Body of pancreas (tissue), 4 donors: ENCODE data around the gene CCDC51. TPM values are rescaled to one million over a fixed set of nuclear protein-coding genes. Genes with fewer than 3 reads are reported as not detected.

ENCODE experiments used
- ATAC-seq: fragments of 150-250 bp; one replicate; pipeline ENCODE4 v1.9.1; 2016
- DNase-seq, 4 donors: peaks; one replicate each; pipeline ENCODE4 v3.0.0-alpha.2; 2019
- H3K27ac ChIP-seq, 4 donors: fragments of 200-600 bp; sonication (generic); 1 replicate in 3 of 4; 2 replicates in 1 of 4; pipeline versions ENCODE4 v1.5.1 to v1.6.1; 2016 to 2019; ENCODE audit warnings: mild to moderate bottlenecking in 1 of 4, mixed read lengths in 1 of 4, moderate library complexity in 1 of 4
- H3K27me3 ChIP-seq, 2 donors: fragments of 200-600 bp; sonication (generic); one replicate each; pipeline ENCODE4 v1.6.0; 2016; ENCODE audit warnings: mild to moderate bottlenecking in 1 of 2
- H3K36me3 ChIP-seq, 2 donors: fragments of 200-600 bp; sonication (generic); replicated peaks in 1 of 2; 2 replicates each; pipeline ENCODE4 v1.5.1; 2016; ENCODE audit warnings: low read depth in 2 of 2; ENCODE audit not compliant: insufficient read depth in 1 of 2
- H3K4me1 ChIP-seq: fragments of 200-600 bp; sonication (generic); one replicate; pipeline ENCODE4 v1.6.0; 2016
- H3K4me3 ChIP-seq, 2 donors: fragments of 200-600 bp; sonication (generic); 1 replicate in 1 of 2; 2 replicates in 1 of 2; pipeline ENCODE4 v1.5.1; 2016 to 2019
- H3K9me3 ChIP-seq, 3 donors: fragments of 200-600 bp; sonication (generic); 1 replicate in 2 of 3; 2 replicates in 1 of 3; pipeline ENCODE4 v1.5.1; 2016
- POLR2A ChIP-seq, 3 donors: fragments of 450-650 bp; IDR thresholded peaks; one replicate each; pipeline ENCODE4 v1.6.1; 2016; ENCODE audit warnings: antibody characterized with exemption in 3 of 3, mild to moderate bottlenecking in 2 of 3
- WGBS, 2 donors: methylation state at CpG; one replicate each; pipeline ENCODE4 v1.1.5; 2017; 5-methylcytosine and 5-hydroxymethylcytosine counted together
- intact Hi-C: fragments of 100-400 bp; cut with DNase I; formaldehyde crosslinking; loops from one replicate; pipeline ENCODE4 v1.15.1; 2023
- total RNA-seq, 2 donors: library from RNA; depleted of rRNA; stranded (reverse); fragments of >200 nt; gene quantifications; one replicate each; pipeline ENCODE4 v1.1.0, GENCODE V29; 2016
- TF ChIP-seq, protein P1 (sequence below), 7 experiments: fragments of 450-650 bp in 4 of 7; fragments of 200-600 bp in 3 of 7; sonication (generic) in 3 of 7; IDR thresholded peaks; one replicate each; pipeline ENCODE4 v1.5.1; 2016 to 2019; ENCODE audit warnings: antibody characterized with exemption in 7 of 7

CCDC51 gene
- total RNA-seq, 2 donors from 2014 or later = 0.33 to 2.6 TPM

DNA sequence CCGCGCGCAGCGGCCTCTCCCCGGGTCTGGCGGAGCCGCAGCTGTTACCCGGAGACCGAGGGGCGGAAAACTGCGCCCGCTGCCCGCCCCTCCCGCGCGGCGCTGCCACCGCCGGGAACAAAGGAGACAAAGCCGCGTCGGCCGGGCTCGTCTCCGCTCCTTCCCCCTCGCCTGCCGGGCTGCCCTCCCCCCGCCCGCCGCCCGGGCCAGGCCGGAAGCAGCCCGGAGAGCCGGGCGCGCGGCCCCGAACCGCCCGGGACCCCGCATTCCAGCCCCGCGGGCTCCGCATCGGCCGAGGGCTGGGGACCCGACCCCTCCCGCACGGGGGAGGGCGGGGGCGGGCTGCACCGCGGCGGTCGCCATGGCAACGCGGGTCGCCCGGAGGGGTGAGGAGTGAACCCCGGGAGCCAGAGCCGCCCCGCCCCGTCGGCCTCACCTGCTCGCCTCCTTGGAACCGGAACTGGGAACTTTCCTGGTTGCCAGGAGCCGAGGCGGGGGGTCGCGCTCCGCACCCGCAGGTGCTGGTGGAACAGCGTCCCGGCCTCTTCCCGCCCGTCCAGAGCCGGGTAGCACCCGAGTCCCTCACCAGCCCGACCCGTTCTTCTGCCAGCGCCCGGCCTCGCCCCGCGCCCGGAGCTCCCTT lies 10.5 kb downstream of the CCDC51 start:
- Histone ChIP-seq H3K9me3 (no peaks in the 10 kb centered on the region), H3K4me1 (peaks cover 59% of the 10 kb centered on the region), H3K36me3 (no peaks in the 10 kb centered on the region), H3K4me3 (peak overlapping the region; percentile 39 to 69), H3K27ac (peak overlapping the region; percentile 90 to 96 (median 94)), H3K27me3 (no peaks in the 10 kb centered on the region)
- DNase-seq (peak; percentile 79 to 85 (median 84)), ATAC-seq (peak; percentile 59)
- WGBS, 2 donors = 0% methylated on average over 1 to 82 of the region's 86 CpGs
- intact Hi-C loops = no loop called here
- TF ChIP-seq, protein P1, sequence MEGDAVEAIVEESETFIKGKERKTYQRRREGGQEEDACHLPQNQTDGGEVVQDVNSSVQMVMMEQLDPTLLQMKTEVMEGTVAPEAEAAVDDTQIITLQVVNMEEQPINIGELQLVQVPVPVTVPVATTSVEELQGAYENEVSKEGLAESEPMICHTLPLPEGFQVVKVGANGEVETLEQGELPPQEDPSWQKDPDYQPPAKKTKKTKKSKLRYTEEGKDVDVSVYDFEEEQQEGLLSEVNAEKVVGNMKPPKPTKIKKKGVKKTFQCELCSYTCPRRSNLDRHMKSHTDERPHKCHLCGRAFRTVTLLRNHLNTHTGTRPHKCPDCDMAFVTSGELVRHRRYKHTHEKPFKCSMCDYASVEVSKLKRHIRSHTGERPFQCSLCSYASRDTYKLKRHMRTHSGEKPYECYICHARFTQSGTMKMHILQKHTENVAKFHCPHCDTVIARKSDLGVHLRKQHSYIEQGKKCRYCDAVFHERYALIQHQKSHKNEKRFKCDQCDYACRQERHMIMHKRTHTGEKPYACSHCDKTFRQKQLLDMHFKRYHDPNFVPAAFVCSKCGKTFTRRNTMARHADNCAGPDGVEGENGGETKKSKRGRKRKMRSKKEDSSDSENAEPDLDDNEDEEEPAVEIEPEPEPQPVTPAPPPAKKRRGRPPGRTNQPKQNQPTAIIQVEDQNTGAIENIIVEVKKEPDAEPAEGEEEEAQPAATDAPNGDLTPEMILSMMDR (IDR thresholded peaks at IDR 0.05) = no peak
- TF ChIP-seq POLR2A (IDR thresholded peaks at IDR 0.05) = peak in 1 of 3 donors; percentile 77

DNA sequence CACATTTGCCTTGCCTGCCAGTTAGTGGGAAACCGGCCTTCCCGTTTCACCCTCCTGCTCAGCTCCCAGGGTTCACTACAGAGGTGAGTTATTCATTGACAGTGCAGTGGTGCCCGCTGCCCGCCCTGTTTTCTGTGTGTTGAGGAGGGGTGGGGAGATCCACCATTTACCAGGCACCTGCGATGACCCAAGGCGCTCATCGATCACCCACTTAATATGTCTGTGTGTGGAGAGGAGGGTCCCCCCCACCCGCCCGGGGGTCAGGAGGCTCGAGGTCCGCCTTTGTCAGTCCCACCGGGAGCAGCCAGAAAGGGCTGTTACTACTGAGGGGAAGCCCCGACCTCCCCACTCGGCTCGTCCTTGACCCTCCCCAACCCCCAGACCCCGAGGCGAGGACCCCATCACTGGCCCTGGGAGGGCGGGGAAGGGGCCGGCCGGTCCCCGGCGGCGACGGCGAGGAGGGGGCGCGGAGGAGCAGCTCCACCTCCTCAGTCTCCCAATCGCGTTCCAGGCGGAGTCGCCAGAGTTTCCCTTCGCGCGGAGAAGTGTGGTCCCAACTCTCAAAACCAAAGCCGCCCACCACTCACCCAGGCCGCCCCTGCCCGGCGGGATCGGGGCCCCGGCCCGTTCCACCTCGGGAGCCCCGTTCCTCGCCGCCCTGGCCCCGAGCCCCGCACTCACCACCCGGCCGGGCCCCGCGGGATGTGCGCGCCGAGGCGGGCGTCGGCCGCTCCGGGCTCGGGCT lies 11.2 kb downstream of the CCDC51 start:
- DNase-seq (peak; percentile 74 to 85 (median 84)), ATAC-seq (peak; percentile 52)
- H3K27ac ChIP-seq = peak overlapping the region; percentile 90 to 96 (median 94)
- peak overlapping the region; percentile 39 to 69 for H3K4me3 ChIP-seq
- H3K36me3 ChIP-seq = no peaks in the 10 kb centered on the region
- no peaks in the 10 kb centered on the region for H3K27me3 ChIP-seq
- peaks cover 66% of the 10 kb centered on the region for H3K4me1 ChIP-seq
- TF ChIP-seq, protein P1 (IDR thresholded peaks at IDR 0.05) = no peak
- peak; percentile 52 to 67 (median 54) for TF ChIP-seq POLR2A (IDR thresholded peaks at IDR 0.05)
- intact Hi-C loops = no loop called here
- 1% methylated on average over 59 of the region's 60 CpGs; no CpG with 5 or more reads in 1 of the 2 donors for WGBS, 2 donors
- no peaks in the 10 kb centered on the region for H3K9me3 ChIP-seq

DNA sequence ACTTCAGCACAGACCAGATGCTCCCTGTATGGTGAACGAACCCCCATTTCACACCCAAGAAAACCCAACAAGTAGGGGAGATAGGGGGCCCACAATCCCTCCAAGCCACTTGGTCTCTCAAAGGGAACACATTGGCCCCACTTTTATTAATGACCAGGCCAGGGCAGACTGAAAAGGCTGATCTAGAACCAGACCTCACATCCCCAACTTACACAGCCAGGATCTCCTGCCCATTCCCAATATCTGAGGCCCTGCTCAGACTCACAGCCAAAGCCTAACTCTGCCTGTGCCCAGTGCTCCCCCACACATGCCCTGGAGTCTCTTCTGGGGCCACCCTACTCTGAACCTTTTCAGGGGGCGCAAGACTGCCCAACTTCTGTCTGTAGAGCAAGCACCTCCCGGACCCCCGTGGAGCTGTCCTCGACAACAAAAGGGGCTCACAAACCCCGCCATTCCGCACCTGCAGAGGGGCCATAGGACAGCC lies 11.8 kb downstream of the CCDC51 start:
- intact Hi-C loops = no loop called here
- WGBS, 2 donors = 25% methylated on average over 7 of the region's 7 CpGs; no CpG with 5 or more reads in 1 of the 2 donors
- peaks cover 72% of the 10 kb centered on the region for H3K4me1 ChIP-seq

DNA sequence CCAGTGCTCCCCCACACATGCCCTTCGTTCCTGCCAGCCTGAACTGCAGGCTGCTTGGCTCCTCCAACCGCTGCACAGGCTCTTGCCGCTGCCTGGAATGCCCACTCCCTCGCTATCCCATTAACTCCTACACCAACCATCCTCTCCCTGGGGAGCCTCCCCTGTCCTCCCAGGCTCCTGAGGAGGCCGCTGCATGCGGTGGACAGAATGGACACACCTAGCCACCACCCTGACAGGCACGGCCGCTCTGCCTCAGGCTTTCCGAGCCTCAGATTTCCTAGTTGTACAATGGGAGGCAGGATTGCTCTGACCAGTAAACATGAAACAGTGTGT lies 12.3 kb downstream of the CCDC51 start:
- peaks cover 77% of the 10 kb centered on the region for H3K4me1 ChIP-seq
- 57 to 75% methylated on average over 9 of the region's 9 CpGs for WGBS, 2 donors
- TF ChIP-seq POLR2A (IDR thresholded peaks at IDR 0.05) = no peak
- TF ChIP-seq, protein P1 (IDR thresholded peaks at IDR 0.05) = no peak
- peaks cover 0 to 4% of the 10 kb centered on the region in 2 donors for H3K36me3 ChIP-seq
- no peak for ATAC-seq
- H3K9me3 ChIP-seq = no peaks in the 10 kb centered on the region
- DNase-seq = no peak
- H3K27me3 ChIP-seq = no peaks in the 10 kb centered on the region
- peak overlapping the region; percentile 1 to 96 (median 94) for H3K27ac ChIP-seq
- intact Hi-C loops = no loop called here
- H3K4me3 ChIP-seq = no peak overlapping the region

More for the DNA sequence above, 11.8 kb downstream of the CCDC51 start:
- H3K27me3 ChIP-seq = no peaks in the 10 kb centered on the region
- H3K27ac ChIP-seq = peak overlapping the region; percentile 90 to 96 (median 94)
- H3K36me3 ChIP-seq = peaks cover 0 to 4% of the 10 kb centered on the region in 2 donors
- no peaks in the 10 kb centered on the region for H3K9me3 ChIP-seq
- no peak for DNase-seq
- TF ChIP-seq, protein P1 (IDR thresholded peaks at IDR 0.05) = no peak
- H3K4me3 ChIP-seq = no peak overlapping the region
- no peak for ATAC-seq
